HepG2 (cell line): ENCODE data around the gene JAG1. TPM values are rescaled to one million over a fixed set of nuclear protein-coding genes. Genes with fewer than 3 reads are reported as not detected.

Experiments used
- ATAC-seq: fragments of 200-7000 bp; cut with Tn5 transposase; 3 replicates; pipeline ENCODE4 v1.9.1; 2020; ENCODE audit warnings: mild to moderate bottlenecking, moderate library complexity
- BruUV-seq: library from RNA; stranded (reverse); fragments of 400-500 nt; replicated peaks from 2 replicates; lab custom pipeline; 2021; lab: Mats Ljungman, UMichigan
- CTCF ChIA-PET: fragments of 300-600 bp; formaldehyde crosslinking; extraction: SDS; loops from one replicate; lab custom pipeline; 2021; ENCODE audit warnings: low total read pairs, inconsistent platforms, low intra/inter-chr PET ratio; lab: Yijun Ruan, JAX
- POLR2A ChIA-PET: fragments of 350-600 bp; sonication (Branson Sonifier 250); formaldehyde crosslinking; loops from one replicate; lab custom pipeline; 2020; ENCODE audit warnings: antibody characterized with exemption, inconsistent platforms; lab: Yijun Ruan, JAX
- DNase-seq: peaks from one replicate; pipeline ENCODE4 v3.0.0-alpha.2; 2015; ENCODE audit warnings: low spot score
- FAIRE-seq: peaks from 3 replicates; lab custom pipeline; 2011; peaks lifted over from hg19 to GRCh38; lab: Jason Lieb, UNC
- H2AFZ ChIP-seq: one replicate; pipeline ENCODE4 v1.6.1; 2011; ENCODE audit warnings: low read length, inconsistent platforms
- H3K27ac ChIP-seq: fragments of 300-600 bp; 3 replicates; pipeline ENCODE4 v1.8.0; 2011; ENCODE audit warnings: mixed run types, mild to moderate bottlenecking, mixed read lengths, low read length, inconsistent platforms; ENCODE audit not compliant: insufficient read depth; ENCODE audit errors: extremely low read length
- H3K27me3 ChIP-seq, 2 experiments: fragments of 200-600 bp in 1 of 2; 2 replicates in 1 of 2; 3 replicates in 1 of 2; pipeline versions ENCODE4 v1.6.0 to v1.8.0; 2011; ENCODE audit warnings: low read length in 2 of 2, mild to moderate bottlenecking in 2 of 2, moderate library complexity in 2 of 2, inconsistent platforms in 1 of 2; ENCODE audit not compliant: insufficient read depth in 2 of 2, control insufficient read depth in 1 of 2
- H3K36me3 ChIP-seq, 2 experiments: fragments of 200-600 bp in 1 of 2; replicated peaks in 1 of 2; 2 replicates in 1 of 2; 3 replicates in 1 of 2; pipeline versions ENCODE4 v1.5.1 to v1.8.0; 2011; ENCODE audit warnings: low read length in 2 of 2, inconsistent platforms in 1 of 2; ENCODE audit not compliant: insufficient read depth in 2 of 2, control insufficient read depth in 1 of 2
- H3K4me1 ChIP-seq: 2 replicates; pipeline ENCODE4 v1.5.1; 2012; ENCODE audit warnings: low read length, inconsistent platforms; ENCODE audit not compliant: insufficient read depth
- H3K4me2 ChIP-seq: 2 replicates; pipeline ENCODE4 v1.6.0; 2011; ENCODE audit warnings: low read depth, low read length, inconsistent platforms
- H3K4me3 ChIP-seq, 3 experiments: fragments of 200-600 bp in 1 of 3; sonication (generic), shearing (Covaris generic) in 1 of 3; replicated peaks in 1 of 3; 2 replicates each; pipeline ENCODE4 v1.5.1; 2011 to 2016; ENCODE audit warnings: low read length in 3 of 3, inconsistent platforms in 2 of 3, low read depth in 2 of 3, mild to moderate bottlenecking in 2 of 3, control low read depth in 1 of 3, mixed read lengths in 1 of 3; ENCODE audit not compliant: insufficient read depth in 1 of 3
- H3K79me2 ChIP-seq: one replicate; pipeline ENCODE4 v1.6.1; 2011; ENCODE audit warnings: low read length, inconsistent platforms; ENCODE audit not compliant: insufficient read depth
- H3K9ac ChIP-seq: 2 replicates; pipeline ENCODE4 v1.6.0; 2011; ENCODE audit warnings: mild to moderate bottlenecking, low read depth, low read length, inconsistent platforms; ENCODE audit not compliant: insufficient read depth
- H3K9me3 ChIP-seq: 2 replicates; pipeline ENCODE4 v1.5.1; 2012; ENCODE audit warnings: mild to moderate bottlenecking, low read length
- H4K20me1 ChIP-seq: 2 replicates; pipeline ENCODE4 v1.6.0; 2011; ENCODE audit warnings: inconsistent platforms, mild to moderate bottlenecking, low read length, moderate library complexity; ENCODE audit not compliant: insufficient read depth
- JUNB ChIP-seq: sonication (generic); formaldehyde crosslinking; IDR thresholded peaks from 2 replicates; pipeline ENCODE4 v1.8.0; 2022; ENCODE audit warnings: missing genetic modification reagents, mild to moderate bottlenecking, borderline replicate concordance
- POLR2A ChIP-seq, 2 experiments: IDR thresholded peaks; 2 replicates each; pipeline ENCODE4 v1.6.1; 2011; ENCODE audit warnings: low read depth in 2 of 2, low read length in 2 of 2, mild to moderate bottlenecking in 1 of 2, moderate library complexity in 1 of 2; ENCODE audit not compliant: insufficient read depth in 1 of 2
- POLR2AphosphoS5 ChIP-seq: IDR thresholded peaks from 2 replicates; pipeline ENCODE4 v1.6.1; 2012; ENCODE audit warnings: low read depth, low read length
- RBFOX2 ChIP-seq: fragments of 200-400 bp; formaldehyde crosslinking; IDR thresholded peaks from 2 replicates; pipeline ENCODE4 v1.6.1; 2017; ENCODE audit warnings: low read depth, mild to moderate bottlenecking, low read length
- ZNF160 ChIP-seq: sonication (generic); formaldehyde crosslinking; IDR thresholded peaks from 2 replicates; pipeline ENCODE4 v1.8.0; 2022; ENCODE audit warnings: mild to moderate bottlenecking, inconsistent platforms, missing genetic modification reagents
- ZSCAN21 ChIP-seq: sonication (generic); formaldehyde crosslinking; IDR thresholded peaks from 2 replicates; pipeline ENCODE4 v1.8.0; 2022; ENCODE audit warnings: mild to moderate bottlenecking, missing genetic modification reagents, moderate library complexity, borderline replicate concordance
- WGBS: methylation state at CpG from one replicate; pipeline ENCODE4 v1.1.6; 2017; ENCODE audit warnings: low lambda C conversion rate; 5-methylcytosine and 5-hydroxymethylcytosine counted together
- in situ Hi-C: cut with HindIII; loops from 2 replicates; pipeline ENCODE4 v1.10.0; 2017; ENCODE audit warnings: low pct_unique_long_range_greater_than_20kb; ENCODE audit not compliant: extremely low pct_ligation_motif_present
- intact Hi-C: fragments of 100-400 bp; cut with micrococcal nuclease; formaldehyde crosslinking; loops from one replicate; pipeline ENCODE4 v1.10.0; 2022; ENCODE audit not compliant: unreplicated experiment
- polyA plus RNA-seq, 8 experiments: library from polyadenylated mRNA; depleted of rRNA in 3 of 8; stranded (reverse) in 7 of 8; unstranded in 1 of 8; fragments of >200 nt; fragmentation: Illumina TruSeq in 4 of 8; extraction: Trizol in 4 of 8; gene quantifications; 2 replicates each; pipeline versions ENCODE4 v1.2.1 to v1.2.3, GENCODE V29; 2011 to 2016; ENCODE audit warnings: low read depth in 4 of 8, missing spikeins in 1 of 8, mixed read lengths in 1 of 8; ENCODE audit not compliant: insufficient read depth in 1 of 8
- total RNA-seq, 5 experiments: library from RNA; depleted of rRNA; stranded (reverse); fragments of >200 nt; fragmentation: Illumina TruSeq; extraction: Trizol; gene quantifications; 2 replicates each; pipeline ENCODE4 v1.2.3, GENCODE V29; 2016; ENCODE audit warnings: low read depth in 1 of 5
- TF ChIP-seq, protein P1 (sequence below): sonication (generic); formaldehyde crosslinking; IDR thresholded peaks from 2 replicates; pipeline ENCODE4 v1.5.1; 2020; ENCODE audit warnings: mild to moderate bottlenecking, missing genetic modification reagents, moderate library complexity

Gene JAG1
- total and polyA plus RNA-seq, 2 of the 13 experiments (the other 11 are each of a cell fraction or from before 2014, with no cell fraction given): 47.1 to 56.3 TPM

DNA sequence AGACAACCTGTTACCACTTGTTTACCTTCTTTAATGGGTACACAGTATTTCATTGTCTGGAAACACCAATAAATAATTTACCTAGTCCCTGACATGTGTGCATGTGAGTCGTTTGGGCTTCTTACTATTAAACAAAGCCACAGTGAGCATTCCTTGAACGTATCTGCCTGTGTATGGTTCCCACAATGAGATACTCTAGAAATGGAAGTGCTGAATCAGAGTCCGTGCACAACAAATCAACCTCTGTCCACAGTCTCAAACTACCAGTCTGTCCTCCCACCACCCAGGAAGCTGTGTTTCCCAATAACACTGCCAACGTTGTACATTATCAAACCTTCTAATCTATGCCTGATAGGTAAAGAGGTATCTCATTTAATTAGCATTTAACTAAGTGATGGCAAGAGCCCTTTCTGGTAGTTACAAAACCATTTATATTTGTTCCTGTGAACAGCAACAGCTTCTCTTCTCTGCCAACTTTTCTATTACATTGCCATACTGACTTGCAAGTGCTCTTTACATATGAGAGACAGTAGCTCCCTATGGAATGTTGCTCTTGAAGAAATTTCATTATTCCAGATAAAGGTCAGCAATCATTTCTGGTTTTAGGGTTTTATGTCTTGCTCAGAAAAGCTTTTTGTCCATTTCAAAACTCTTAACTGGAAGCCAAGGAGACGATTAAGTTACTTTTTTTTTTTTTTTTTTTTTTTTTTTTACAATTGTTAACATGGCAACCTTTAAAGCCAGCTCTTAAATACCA is 14.7 kb downstream of the JAG1 start (continued):
- TF ChIP-seq RBFOX2 (peak; percentile 24; the same call in 1 of the 2 replicates), POLR2A (IDR thresholded peaks at IDR 0.05; ENCODE audit: insufficient read depth in 1 of 2, low read depth in 2 of 2, low read length in 2 of 2) (0 out of 4 replicates have a peak, but pooled peaks of 1 of the 2 experiments have one; percentile 25)

- Histone ChIP-seq H3K4me3 (no peak overlapping the region), H4K20me1 (peaks cover 25% of the 10 kb centered on the region), H3K4me2 (no peak overlapping the region), H3K9ac (no peak overlapping the region), H3K36me3 (peaks cover 79 to 96% of the 10 kb centered on the region in 2 experiments), H3K27ac (no peak overlapping the region), H3K79me2 (peaks cover 74% of the 10 kb centered on the region), H3K4me1 (peaks cover 71% of the 10 kb centered on the region), H3K9me3 (no peaks in the 10 kb centered on the region), H2AFZ (no peak overlapping the region), H3K27me3 (no peaks in the 10 kb centered on the region)
- TF ChIP-seq, protein P1, sequence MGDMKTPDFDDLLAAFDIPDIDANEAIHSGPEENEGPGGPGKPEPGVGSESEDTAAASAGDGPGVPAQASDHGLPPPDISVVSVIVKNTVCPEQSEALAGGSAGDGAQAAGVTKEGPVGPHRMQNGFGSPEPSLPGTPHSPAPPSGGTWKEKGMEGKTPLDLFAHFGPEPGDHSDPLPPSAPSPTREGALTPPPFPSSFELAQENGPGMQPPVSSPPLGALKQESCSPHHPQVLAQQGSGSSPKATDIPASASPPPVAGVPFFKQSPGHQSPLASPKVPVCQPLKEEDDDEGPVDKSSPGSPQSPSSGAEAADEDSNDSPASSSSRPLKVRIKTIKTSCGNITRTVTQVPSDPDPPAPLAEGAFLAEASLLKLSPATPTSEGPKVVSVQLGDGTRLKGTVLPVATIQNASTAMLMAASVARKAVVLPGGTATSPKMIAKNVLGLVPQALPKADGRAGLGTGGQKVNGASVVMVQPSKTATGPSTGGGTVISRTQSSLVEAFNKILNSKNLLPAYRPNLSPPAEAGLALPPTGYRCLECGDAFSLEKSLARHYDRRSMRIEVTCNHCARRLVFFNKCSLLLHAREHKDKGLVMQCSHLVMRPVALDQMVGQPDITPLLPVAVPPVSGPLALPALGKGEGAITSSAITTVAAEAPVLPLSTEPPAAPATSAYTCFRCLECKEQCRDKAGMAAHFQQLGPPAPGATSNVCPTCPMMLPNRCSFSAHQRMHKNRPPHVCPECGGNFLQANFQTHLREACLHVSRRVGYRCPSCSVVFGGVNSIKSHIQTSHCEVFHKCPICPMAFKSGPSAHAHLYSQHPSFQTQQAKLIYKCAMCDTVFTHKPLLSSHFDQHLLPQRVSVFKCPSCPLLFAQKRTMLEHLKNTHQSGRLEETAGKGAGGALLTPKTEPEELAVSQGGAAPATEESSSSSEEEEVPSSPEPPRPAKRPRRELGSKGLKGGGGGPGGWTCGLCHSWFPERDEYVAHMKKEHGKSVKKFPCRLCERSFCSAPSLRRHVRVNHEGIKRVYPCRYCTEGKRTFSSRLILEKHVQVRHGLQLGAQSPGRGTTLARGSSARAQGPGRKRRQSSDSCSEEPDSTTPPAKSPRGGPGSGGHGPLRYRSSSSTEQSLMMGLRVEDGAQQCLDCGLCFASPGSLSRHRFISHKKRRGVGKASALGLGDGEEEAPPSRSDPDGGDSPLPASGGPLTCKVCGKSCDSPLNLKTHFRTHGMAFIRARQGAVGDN (CRISPR knock-in tag): no peak
- TF ChIP-seq ZNF160 (CRISPR knock-in tag) (no peak), RBFOX2 (peak; percentile 10; the same call in 1 of the 2 replicates), POLR2AphosphoS5 (0 out of 2 replicates have a peak, but pooled peaks have one; percentile 8), JUNB (CRISPR knock-in tag) (no peak), ZSCAN21 (0 out of 2 replicates have a peak, but pooled peaks have one; percentile 49)
- no TSS peak for BruUV-seq
- intact Hi-C loops (no loop called here), in situ Hi-C loops (no loop called here)
- DNase-seq: no peak
- CTCF ChIA-PET: no interaction called here
- POLR2A ChIA-PET: interaction anchor here (1.0 to 2.7 kb wide), 2 partner anchors 13 to 15 kb away, joined by 4 to 39 read pairs; partner anchors contain the start of gene JAG1
- WGBS: 98% methylated on average over 13 of the region's 13 CpGs
- ATAC-seq: no peak
- FAIRE-seq: no peak
These were observed 15.6 kb downstream of the JAG1 start for GRCh38 chr20:10658051-10658823.
